Measurements from ENCODE around the gene DNM3.

DNA sequence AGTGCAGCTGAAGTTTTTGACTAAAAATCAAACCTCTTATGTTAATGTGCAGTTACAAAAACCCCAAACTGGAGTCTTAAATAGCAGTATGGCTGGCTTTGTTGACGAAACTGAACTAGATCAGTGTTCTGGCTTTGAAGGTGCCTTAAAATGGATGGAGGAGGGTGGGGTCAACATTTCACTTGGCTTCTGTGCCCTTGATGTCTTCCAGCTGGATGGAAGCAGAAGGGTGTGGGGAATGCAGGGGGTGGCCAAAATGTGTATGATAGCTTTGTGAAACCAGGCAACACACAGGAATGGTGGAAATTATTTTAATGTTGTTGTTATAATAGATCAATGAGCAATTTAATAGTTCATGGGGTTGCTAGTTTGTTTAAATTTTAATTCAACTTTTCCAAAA is 482.4 kb downstream of the DNM3 start:
- TF ChIP-seq, protein P1, sequence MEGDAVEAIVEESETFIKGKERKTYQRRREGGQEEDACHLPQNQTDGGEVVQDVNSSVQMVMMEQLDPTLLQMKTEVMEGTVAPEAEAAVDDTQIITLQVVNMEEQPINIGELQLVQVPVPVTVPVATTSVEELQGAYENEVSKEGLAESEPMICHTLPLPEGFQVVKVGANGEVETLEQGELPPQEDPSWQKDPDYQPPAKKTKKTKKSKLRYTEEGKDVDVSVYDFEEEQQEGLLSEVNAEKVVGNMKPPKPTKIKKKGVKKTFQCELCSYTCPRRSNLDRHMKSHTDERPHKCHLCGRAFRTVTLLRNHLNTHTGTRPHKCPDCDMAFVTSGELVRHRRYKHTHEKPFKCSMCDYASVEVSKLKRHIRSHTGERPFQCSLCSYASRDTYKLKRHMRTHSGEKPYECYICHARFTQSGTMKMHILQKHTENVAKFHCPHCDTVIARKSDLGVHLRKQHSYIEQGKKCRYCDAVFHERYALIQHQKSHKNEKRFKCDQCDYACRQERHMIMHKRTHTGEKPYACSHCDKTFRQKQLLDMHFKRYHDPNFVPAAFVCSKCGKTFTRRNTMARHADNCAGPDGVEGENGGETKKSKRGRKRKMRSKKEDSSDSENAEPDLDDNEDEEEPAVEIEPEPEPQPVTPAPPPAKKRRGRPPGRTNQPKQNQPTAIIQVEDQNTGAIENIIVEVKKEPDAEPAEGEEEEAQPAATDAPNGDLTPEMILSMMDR (IDR thresholded peaks at IDR 0.05) = no peak
- TF ChIP-seq POLR2A (IDR thresholded peaks at IDR 0.05) (no peak), POLR2AphosphoS5 (IDR thresholded peaks at IDR 0.05) (no peak), EP300 (IDR thresholded peaks at IDR 0.05) (no peak)
